Measurements from ENCODE around the gene NSMF. TPM values are rescaled to one million over a fixed set of nuclear protein-coding genes. Genes with fewer than 3 reads are reported as not detected.
A peak's percentile ranks its signal among the peaks of the same experiment; 100 is the strongest.

The NSMF gene
- total RNA-seq, 4 donors from 2014 or later: 50.1 to 58.5 (median 54.2) TPM

DNA sequence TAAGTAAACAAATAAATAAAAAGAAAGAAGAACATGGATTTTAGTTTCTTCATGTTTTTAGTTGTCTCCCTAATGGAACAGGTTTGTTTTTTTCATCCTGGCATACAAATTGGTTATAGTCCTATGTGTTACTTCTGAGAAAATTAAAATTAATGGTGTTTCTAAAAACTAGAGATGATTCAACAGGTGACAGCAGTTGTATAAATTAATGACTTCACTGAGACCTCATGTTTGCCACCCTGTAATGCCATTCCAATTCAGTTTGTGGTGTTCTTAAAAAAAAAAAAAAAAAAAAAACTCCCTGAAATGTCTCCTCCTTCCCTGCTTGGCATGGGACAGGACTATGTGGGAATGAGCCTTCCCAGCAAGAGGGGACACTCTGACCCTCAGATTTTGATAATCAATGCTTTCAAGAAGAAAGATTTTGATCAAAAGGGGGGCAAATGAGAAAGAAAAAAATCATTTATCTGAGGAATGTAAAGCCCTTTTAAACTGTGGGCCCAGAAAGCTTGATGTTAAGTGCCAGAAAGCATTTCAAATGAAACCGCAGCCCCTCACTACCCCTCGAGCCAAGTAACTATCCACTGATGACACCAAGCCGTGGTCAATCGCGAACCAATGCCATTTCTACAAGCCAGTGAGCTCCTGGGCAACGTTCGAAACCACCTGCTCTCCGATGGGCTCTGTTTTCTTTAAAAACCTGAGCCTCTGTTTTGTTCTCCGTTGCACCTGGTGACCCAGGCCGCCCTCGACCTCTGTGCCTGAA, 37.1 kb downstream of the NSMF start:
- H3K27ac ChIP-seq: peak overlapping the region in 2 of 3 donors; percentile 6 to 31
- intact Hi-C loops (cut with DNase I): no loop called here
- H3K9me3 ChIP-seq: no peaks in the 10 kb centered on the region
- peaks cover 7 to 18% of the 10 kb centered on the region in 2 donors for H3K4me1 ChIP-seq
- H3K27me3 ChIP-seq: no peaks in the 10 kb centered on the region
- WGBS, 2 donors: 2 to 5% methylated on average over 11 of the region's 11 CpGs
- DNase-seq: no peak
- no peak for TF ChIP-seq POLR2A (IDR thresholded peaks at IDR 0.05)
- TF ChIP-seq, protein P1, sequence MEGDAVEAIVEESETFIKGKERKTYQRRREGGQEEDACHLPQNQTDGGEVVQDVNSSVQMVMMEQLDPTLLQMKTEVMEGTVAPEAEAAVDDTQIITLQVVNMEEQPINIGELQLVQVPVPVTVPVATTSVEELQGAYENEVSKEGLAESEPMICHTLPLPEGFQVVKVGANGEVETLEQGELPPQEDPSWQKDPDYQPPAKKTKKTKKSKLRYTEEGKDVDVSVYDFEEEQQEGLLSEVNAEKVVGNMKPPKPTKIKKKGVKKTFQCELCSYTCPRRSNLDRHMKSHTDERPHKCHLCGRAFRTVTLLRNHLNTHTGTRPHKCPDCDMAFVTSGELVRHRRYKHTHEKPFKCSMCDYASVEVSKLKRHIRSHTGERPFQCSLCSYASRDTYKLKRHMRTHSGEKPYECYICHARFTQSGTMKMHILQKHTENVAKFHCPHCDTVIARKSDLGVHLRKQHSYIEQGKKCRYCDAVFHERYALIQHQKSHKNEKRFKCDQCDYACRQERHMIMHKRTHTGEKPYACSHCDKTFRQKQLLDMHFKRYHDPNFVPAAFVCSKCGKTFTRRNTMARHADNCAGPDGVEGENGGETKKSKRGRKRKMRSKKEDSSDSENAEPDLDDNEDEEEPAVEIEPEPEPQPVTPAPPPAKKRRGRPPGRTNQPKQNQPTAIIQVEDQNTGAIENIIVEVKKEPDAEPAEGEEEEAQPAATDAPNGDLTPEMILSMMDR (IDR thresholded peaks at IDR 0.05): no peak
- peak overlapping the region; percentile 32 to 97 (median 56) for H3K4me3 ChIP-seq (replicated peaks in 1 of 3)
- H3K36me3 ChIP-seq: no peaks in the 10 kb centered on the region

DNA sequence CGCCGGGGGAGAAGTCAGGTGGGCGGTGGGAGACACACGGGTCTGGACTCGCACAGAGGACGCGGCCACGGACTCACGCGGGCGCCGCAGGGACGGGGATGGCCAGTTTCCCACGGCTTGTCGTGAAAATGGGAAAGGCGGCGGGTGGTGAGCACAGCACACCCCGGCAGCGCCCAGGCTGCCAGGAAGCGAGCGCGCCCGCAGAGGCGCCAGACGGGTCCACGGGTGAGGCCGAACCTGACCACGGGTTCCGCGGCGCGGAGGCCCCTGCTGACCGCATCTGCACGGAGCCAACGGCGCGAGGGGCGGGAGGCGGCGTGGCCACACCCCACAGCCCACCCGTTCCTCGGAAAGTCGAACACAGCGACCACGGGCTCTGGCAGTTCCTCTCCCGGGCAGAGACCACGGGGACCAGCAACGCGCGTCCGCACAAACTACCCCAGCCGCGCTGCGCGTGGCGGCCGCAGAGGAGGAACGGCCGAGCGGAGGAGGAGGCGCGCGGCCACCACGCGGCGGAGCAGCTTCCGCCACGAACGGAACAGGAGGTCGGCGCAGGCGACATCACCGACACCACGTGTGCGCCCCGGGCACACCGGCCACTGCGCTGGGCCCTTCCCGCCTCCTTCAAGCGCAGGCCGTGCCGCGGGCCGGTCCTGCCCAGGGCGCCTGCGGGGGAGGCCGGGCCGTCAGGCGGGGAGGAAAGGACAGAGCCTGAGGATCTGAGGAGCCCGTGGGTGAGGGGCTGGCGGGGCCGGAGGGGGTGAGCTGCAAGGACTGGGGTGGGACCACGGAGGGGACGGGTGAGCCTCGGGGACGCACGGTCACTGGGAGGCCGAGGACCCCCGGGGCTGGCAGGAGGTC, 41.7 kb downstream of the NSMF start:
- peaks cover 7 to 15% of the 10 kb centered on the region in 2 donors for H3K4me1 ChIP-seq
- WGBS, 2 donors: 90 to 92% methylated on average over 64 to 71 of the region's 99 CpGs
- no peaks in the 10 kb centered on the region for H3K9me3 ChIP-seq
- intact Hi-C loops (cut with DNase I): no loop called here
- H3K36me3 ChIP-seq: no peaks in the 10 kb centered on the region
- TF ChIP-seq, protein P1 (IDR thresholded peaks at IDR 0.05): no peak
- TF ChIP-seq POLR2A (IDR thresholded peaks at IDR 0.05): no peak
- H3K27ac ChIP-seq: peak overlapping the region in 1 of 3 donors; percentile 61
- DNase-seq: no peak
- H3K27me3 ChIP-seq: no peaks in the 10 kb centered on the region
- no peak overlapping the region for H3K4me3 ChIP-seq (replicated peaks in 1 of 3)

DNA sequence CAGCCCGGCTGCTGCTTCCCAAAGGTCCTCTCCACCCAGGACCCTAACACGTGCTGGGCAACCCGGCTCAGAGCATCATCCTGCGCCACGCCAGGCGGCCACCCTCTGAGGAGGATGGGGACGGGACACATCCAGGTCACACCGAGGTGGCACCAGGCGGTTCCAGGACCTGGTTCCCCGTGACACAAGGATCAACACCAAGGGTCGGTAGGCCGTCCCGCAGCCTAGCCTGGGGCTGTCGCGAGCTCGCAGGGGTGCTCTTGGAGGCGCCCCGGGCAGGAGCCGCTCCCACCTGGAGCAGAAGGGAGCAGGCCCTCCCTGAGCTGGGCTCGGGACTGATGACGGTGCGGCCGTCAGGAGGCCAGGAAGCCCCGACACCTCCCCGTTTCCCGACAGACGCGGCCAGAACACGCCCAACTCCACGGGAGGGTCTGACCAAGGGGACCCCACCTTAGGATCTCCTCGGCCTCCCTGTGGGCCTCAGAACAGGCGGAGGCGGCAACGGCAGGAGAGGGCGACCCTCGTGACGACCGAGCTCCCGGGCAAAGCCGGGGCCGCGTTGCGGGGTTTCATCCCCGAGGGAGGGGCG, 42.5 kb downstream of the NSMF start:
- H3K36me3 ChIP-seq: no peaks in the 10 kb centered on the region
- DNase-seq: no peak
- intact Hi-C loops (cut with DNase I): no loop called here
- H3K4me3 ChIP-seq (replicated peaks in 1 of 3): no peak overlapping the region
- H3K9me3 ChIP-seq: no peaks in the 10 kb centered on the region
- no peaks in the 10 kb centered on the region for H3K27me3 ChIP-seq
- H3K27ac ChIP-seq: peak overlapping the region in 1 of 3 donors; percentile 61
- 89 to 97% methylated on average over 21 to 26 of the region's 45 CpGs for WGBS, 2 donors
- H3K4me1 ChIP-seq: peaks cover 4 to 16% of the 10 kb centered on the region in 2 donors
- TF ChIP-seq POLR2A (IDR thresholded peaks at IDR 0.05): no peak
- TF ChIP-seq, protein P1 (IDR thresholded peaks at IDR 0.05): no peak

DNA sequence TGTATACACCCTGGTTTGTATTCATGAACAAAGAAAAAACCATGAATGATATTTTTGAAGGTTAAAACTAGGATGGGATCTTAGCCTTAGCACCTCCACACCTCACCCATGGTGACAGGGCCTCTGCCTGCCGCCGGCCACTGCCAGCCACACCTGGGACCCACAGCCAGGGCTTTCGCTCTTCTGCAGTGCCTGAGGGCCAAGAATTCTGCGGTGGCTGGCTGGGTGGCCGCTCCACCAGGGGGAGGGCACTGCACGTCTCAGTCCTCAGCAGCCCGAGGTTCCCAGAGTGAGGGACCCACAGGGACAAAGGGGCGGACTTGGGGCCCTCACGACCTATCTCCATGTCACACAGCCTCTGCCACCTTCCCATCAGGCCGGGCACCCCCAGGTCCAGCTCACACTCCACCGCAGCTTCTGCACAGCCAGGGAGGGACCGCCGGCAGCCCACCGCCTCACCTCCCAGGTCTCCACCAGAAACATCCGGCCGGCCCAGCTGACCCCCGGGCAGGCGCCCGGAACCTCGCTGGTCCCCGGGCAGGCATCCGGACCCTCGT, 43.0 kb downstream of the NSMF start:
- intact Hi-C loops (cut with DNase I): no loop called here
- Histone ChIP-seq H3K36me3 (no peaks in the 10 kb centered on the region), H3K27ac (no peak overlapping the region), H3K4me3 (replicated peaks in 1 of 3) (no peak overlapping the region), H3K27me3 (no peaks in the 10 kb centered on the region), H3K4me1 (peaks cover 5 to 18% of the 10 kb centered on the region in 2 donors), H3K9me3 (no peaks in the 10 kb centered on the region)
- no peak for DNase-seq
- 96 to 97% methylated on average over 14 to 22 of the region's 23 CpGs for WGBS, 2 donors
- TF ChIP-seq, protein P1 (IDR thresholded peaks at IDR 0.05): no peak
- TF ChIP-seq POLR2A (IDR thresholded peaks at IDR 0.05): no peak

Data from thyroid gland (tissue), 4 donors.